Type B pancreatic cell (in vitro differentiated cells): Measurements from ENCODE around the gene CCDC63. TPM values are rescaled to one million over a fixed set of nuclear protein-coding genes. Genes with fewer than 3 reads are reported as not detected.

Experiments used
- DNase-seq: peaks from one replicate; pipeline ENCODE4 v3.0.0; 2021; ENCODE audit warnings: mixed read lengths; ENCODE audit not compliant: unreplicated experiment; ENCODE audit errors: extremely low spot score
- H3K27ac Mint-ChIP-seq: 2 replicates; pipeline ENCODE4 v1.8.0; 2021; ENCODE audit warnings: mild to moderate bottlenecking, mixed read lengths
- H3K27me3 Mint-ChIP-seq: 2 replicates; pipeline ENCODE4 v1.8.0; 2021; ENCODE audit warnings: mixed read lengths
- H3K36me3 Mint-ChIP-seq: 2 replicates; pipeline ENCODE4 v1.8.0; 2021; ENCODE audit warnings: mixed read lengths
- H3K4me1 Mint-ChIP-seq: one replicate; pipeline ENCODE4 v1.8.0; 2021; ENCODE audit warnings: mixed read lengths; ENCODE audit not compliant: unreplicated experiment
- H3K4me3 Mint-ChIP-seq: 2 replicates; pipeline ENCODE4 v1.8.0; 2021; ENCODE audit warnings: mild to moderate bottlenecking, mixed read lengths
- H3K9me3 Mint-ChIP-seq: 2 replicates; pipeline ENCODE4 v1.8.0; 2021; ENCODE audit warnings: mixed read lengths
- total RNA-seq: library from RNA; stranded (reverse); gene quantifications from 2 replicates; pipeline ENCODE4 v1.2.1, GENCODE V29; 2021; ENCODE audit warnings: low replicate concordance
- TF ChIP-seq, protein P1 (sequence below): fragments of 200-600 bp; sonication (generic); conservative IDR thresholded peaks from 2 replicates; pipeline ENCODE4 v1.5.0; 2021; ENCODE audit warnings: antibody characterized with exemption, mild to moderate bottlenecking

Gene CCDC63
- total RNA-seq, 1 donor from 2014 or later: not detected

GRCh38 chr12:110930348-110931314 is 83.8 kb downstream of the CCDC63 start:
- no peak for DNase-seq
- Mint-ChIP-seq H3K27ac (no peak overlapping the region), H3K9me3 (peaks cover 6% of the 10 kb centered on the region), H3K27me3 (peaks cover 14% of the 10 kb centered on the region), H3K4me1 (no peaks in the 10 kb centered on the region), H3K4me3 (no peak overlapping the region), H3K36me3 (no peaks in the 10 kb centered on the region)
- TF ChIP-seq, protein P1, sequence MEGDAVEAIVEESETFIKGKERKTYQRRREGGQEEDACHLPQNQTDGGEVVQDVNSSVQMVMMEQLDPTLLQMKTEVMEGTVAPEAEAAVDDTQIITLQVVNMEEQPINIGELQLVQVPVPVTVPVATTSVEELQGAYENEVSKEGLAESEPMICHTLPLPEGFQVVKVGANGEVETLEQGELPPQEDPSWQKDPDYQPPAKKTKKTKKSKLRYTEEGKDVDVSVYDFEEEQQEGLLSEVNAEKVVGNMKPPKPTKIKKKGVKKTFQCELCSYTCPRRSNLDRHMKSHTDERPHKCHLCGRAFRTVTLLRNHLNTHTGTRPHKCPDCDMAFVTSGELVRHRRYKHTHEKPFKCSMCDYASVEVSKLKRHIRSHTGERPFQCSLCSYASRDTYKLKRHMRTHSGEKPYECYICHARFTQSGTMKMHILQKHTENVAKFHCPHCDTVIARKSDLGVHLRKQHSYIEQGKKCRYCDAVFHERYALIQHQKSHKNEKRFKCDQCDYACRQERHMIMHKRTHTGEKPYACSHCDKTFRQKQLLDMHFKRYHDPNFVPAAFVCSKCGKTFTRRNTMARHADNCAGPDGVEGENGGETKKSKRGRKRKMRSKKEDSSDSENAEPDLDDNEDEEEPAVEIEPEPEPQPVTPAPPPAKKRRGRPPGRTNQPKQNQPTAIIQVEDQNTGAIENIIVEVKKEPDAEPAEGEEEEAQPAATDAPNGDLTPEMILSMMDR: no peak

- H3K36me3 Mint-ChIP-seq: no peaks in the 10 kb centered on the region
- H3K27ac Mint-ChIP-seq: no peak overlapping the region
- H3K4me3 Mint-ChIP-seq: no peak overlapping the region
- H3K27me3 Mint-ChIP-seq: peaks cover 10% of the 10 kb centered on the region
- H3K9me3 Mint-ChIP-seq: peaks cover 6% of the 10 kb centered on the region
- no peak for DNase-seq
- H3K4me1 Mint-ChIP-seq: no peaks in the 10 kb centered on the region
- TF ChIP-seq, protein P1: no peak
These were observed 84.5 kb downstream of the CCDC63 start for GRCh38 chr12:110931315-110931728.

GRCh38 chr12:110932046-110932445 is 85.3 kb downstream of the CCDC63 start:
- Mint-ChIP-seq H3K27me3 (peaks cover 15% of the 10 kb centered on the region), H3K4me1 (peaks cover 3% of the 10 kb centered on the region), H3K36me3 (no peaks in the 10 kb centered on the region), H3K27ac (no peak overlapping the region), H3K9me3 (peaks cover 6% of the 10 kb centered on the region), H3K4me3 (no peak overlapping the region)
- DNase-seq: no peak
- TF ChIP-seq, protein P1: peak; percentile 58

- Mint-ChIP-seq H3K27ac (no peak overlapping the region), H3K9me3 (peaks cover 6% of the 10 kb centered on the region), H3K4me1 (peaks cover 8% of the 10 kb centered on the region), H3K4me3 (no peak overlapping the region), H3K36me3 (no peaks in the 10 kb centered on the region), H3K27me3 (peaks cover 21% of the 10 kb centered on the region)
- TF ChIP-seq, protein P1: no peak
- no peak for DNase-seq
These were observed 86.7 kb downstream of the CCDC63 start for GRCh38 chr12:110933326-110933974.

GRCh38 chr12:110934093-110934852 is 87.5 kb downstream of the CCDC63 start:
- TF ChIP-seq, protein P1: no peak
- Mint-ChIP-seq H3K4me1 (peaks cover 8% of the 10 kb centered on the region), H3K27ac (peak overlapping the region; percentile 91), H3K27me3 (peaks cover 21% of the 10 kb centered on the region), H3K4me3 (peak overlapping the region; percentile 48), H3K36me3 (no peaks in the 10 kb centered on the region), H3K9me3 (peaks cover 6% of the 10 kb centered on the region)
- DNase-seq: no peak
